ENCODE measurements around the gene PAF1.
"Not testable (repeated sequence)": the region's sequence is repeated elsewhere in the genome, so short reads cannot be mapped to it uniquely, and the experiment has no call there.

Gene PAF1

GRCh38 chr19:39350156-39350555 lies 40.8 kb downstream of the PAF1 start:
- H3K27me3 Mint-ChIP-seq: no peaks in the 10 kb centered on the region
- H3K9me3 Mint-ChIP-seq: no peaks in the 10 kb centered on the region
- peaks cover 74% of the 10 kb centered on the region for H3K36me3 Mint-ChIP-seq (ENCODE audit: low read depth)
- H3K4me1 Mint-ChIP-seq (ENCODE audit: low read depth): peaks cover 47% of the 10 kb centered on the region
- H3K27ac Mint-ChIP-seq: no peak overlapping the region
- no peak overlapping the region for H3K4me3 Mint-ChIP-seq
- intact Hi-C loops (cut with micrococcal nuclease): no loop called here

GRCh38 chr19:39349326-39349725 lies 41.6 kb downstream of the PAF1 start:
- H3K27me3 Mint-ChIP-seq: no peaks in the 10 kb centered on the region
- H3K36me3 Mint-ChIP-seq (ENCODE audit: low read depth): peaks cover 74% of the 10 kb centered on the region
- H3K4me3 Mint-ChIP-seq: no peak overlapping the region
- intact Hi-C loops (cut with micrococcal nuclease): no loop called here
- H3K9me3 Mint-ChIP-seq: no peaks in the 10 kb centered on the region
- H3K4me1 Mint-ChIP-seq (ENCODE audit: low read depth): peaks cover 55% of the 10 kb centered on the region
- peak overlapping the region; percentile 14 for H3K27ac Mint-ChIP-seq

- Mint-ChIP-seq H3K4me3 (no peak overlapping the region), H3K27me3 (no peaks in the 10 kb centered on the region), H3K4me1 (ENCODE audit: low read depth) (peaks cover 70% of the 10 kb centered on the region), H3K36me3 (ENCODE audit: low read depth) (peaks cover 74% of the 10 kb centered on the region), H3K27ac (peak overlapping the region; percentile 15), H3K9me3 (no peaks in the 10 kb centered on the region)
- intact Hi-C loops (cut with micrococcal nuclease): no loop called here
Observed at GRCh38 chr19:39347332-39348164, 43.4 kb downstream of the PAF1 start.

- H3K4me3 Mint-ChIP-seq: no peak overlapping the region
- no peaks in the 10 kb centered on the region for H3K9me3 Mint-ChIP-seq
- peaks cover 69% of the 10 kb centered on the region for H3K36me3 Mint-ChIP-seq (ENCODE audit: low read depth)
- no peaks in the 10 kb centered on the region for H3K27me3 Mint-ChIP-seq
- peak overlapping the region; percentile 92 for H3K27ac Mint-ChIP-seq
- intact Hi-C loops (cut with micrococcal nuclease): no loop called here
- H3K4me1 Mint-ChIP-seq (ENCODE audit: low read depth): peaks cover 65% of the 10 kb centered on the region
Observed at GRCh38 chr19:39345956-39346355, 45.0 kb downstream of the PAF1 start.

DNA sequence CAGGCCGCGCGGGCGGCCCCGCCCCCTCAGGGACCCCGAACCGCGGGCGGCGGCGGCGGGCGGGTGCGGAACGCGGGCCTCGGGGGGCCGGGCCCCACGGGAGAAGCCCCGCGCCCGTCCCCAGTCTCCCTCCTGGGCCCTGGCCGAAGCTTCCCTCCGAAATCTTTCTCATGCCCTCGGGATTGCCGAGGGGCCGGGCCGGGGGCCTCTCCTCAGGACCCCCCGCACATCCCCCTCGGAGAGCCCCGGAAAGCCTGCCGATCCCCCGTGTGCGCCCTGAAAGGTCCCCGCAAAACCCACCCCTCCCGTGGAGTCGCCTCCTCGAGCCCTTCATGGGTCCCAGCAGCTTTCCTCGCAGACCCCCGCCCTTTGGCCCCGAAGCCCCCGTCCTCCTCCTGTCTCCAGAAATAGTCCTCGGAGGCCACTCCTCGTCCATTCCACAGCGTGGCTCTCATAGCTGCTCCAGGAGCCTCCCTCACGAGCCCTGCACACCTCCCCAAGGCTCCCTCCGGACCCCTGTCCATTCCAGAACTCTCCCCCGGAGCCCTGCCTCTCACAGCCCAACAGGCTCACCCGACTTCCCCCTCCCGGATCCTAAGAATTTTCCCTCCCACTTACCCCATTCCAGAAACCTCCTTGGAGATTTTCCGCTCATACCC lies 48.1 kb downstream of the PAF1 start:
- H3K4me1 Mint-ChIP-seq (ENCODE audit: low read depth): peaks cover 69% of the 10 kb centered on the region
- peak overlapping the region; percentile 91 for H3K4me3 Mint-ChIP-seq
- H3K9me3 Mint-ChIP-seq: no peaks in the 10 kb centered on the region
- H3K27me3 Mint-ChIP-seq: no peaks in the 10 kb centered on the region
- peaks cover 48% of the 10 kb centered on the region for H3K36me3 Mint-ChIP-seq (ENCODE audit: low read depth)
- intact Hi-C loops (cut with micrococcal nuclease): loop anchor here (2.0 to 5.0 kb wide), 4 partner anchors 48 to 215 kb away; partner anchors contain the start of genes MED29, PAF1, PAK4 and PLEKHG2
- peak overlapping the region; percentile 92 for H3K27ac Mint-ChIP-seq

DNA sequence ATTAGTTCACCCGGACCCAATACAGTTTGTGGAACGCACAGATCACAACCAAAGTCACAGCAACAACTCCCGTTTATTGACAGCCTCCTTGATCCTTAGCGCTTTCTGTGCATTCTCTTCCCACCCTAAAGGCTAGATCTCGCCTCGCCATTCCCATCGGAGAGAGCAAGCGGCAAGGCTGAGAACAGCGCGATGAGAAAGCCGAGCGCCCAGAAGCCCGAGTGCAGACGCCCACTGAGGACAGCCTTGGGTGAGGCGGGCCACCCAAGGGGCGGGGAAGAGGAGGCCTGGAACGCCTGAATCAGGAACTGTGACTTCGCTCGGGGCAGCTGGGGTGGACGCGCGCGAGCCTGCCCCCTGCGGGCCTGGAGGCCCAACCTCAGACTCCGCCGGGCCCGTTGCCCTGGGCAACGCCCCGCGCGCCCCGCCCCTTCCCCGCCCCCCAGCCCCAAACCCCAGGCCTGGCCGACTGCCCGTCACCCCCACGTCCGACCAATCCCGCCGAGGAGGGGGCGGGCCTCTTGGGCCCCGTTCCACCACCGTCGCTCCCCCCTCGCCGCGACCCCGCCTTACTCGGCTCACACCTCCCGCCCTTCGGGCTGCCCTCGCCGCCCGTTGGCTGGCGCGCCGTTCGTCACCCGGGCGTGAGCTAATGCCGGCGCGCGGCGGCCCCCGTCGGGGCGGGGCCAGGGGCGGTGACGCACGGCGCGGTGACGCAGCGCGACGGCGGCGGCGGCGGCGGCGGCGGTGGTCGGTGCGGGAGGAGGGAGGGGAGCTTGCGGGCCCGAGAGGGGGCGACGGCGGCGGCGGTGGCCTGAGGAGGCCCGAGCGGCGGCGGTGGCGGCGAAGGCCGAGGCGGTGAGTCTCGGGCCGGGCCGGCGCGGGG lies 48.9 kb downstream of the PAF1 start, which contains the start of gene SAMD4B:
Gene SAMD4B (plus strand): TSS at position 703 of the 886 bp plus-strand sequence. CDS start 14,473 bp downstream, outside the sequence.
- Mint-ChIP-seq H3K4me3 (peak within 1 kb of the TSS; percentile 95), H3K9me3 (no peaks in the 10 kb centered on the region)
- intact Hi-C loops (cut with micrococcal nuclease): loop anchor here (2.0 to 5.0 kb wide), 4 partner anchors 49 to 215 kb away; partner anchors contain the start of genes MED29, PAF1, PAK4 and PLEKHG2

DNA sequence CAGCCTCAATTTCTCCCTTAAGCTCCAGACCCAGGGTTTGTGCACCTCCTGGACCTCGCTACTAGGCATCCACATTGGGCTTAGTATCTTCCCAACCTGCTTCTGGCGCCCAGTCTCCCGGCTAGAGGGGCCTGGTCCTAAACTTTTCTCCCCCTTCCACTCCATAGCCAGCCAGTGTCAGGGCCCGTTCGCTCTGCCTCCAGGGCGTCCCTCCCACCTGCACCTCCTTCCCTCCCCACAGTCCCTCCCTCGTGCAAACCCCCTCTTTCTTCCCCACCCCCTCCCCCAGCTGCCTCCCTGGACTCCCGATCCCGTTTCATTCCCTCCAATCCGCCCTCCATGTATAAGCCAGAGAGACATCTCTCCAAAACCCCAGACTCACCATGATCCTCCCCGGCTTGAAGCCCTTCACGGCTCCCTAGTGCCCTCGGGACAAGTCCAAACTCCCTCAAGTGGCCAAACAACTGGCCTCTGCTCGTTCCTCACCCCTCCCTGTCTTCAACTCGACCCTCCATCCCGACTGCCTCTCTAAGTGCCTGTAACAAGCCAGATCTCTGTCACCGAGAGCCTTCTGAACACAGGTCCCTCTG lies 49.7 kb downstream of the PAF1 start:
- Mint-ChIP-seq H3K27me3 (no peaks in the 10 kb centered on the region), H3K9me3 (no peaks in the 10 kb centered on the region), H3K27ac (peak overlapping the region; percentile 94), H3K4me3 (peak overlapping the region; percentile 95), H3K4me1 (ENCODE audit: low read depth) (peaks cover 76% of the 10 kb centered on the region), H3K36me3 (ENCODE audit: low read depth) (peaks cover 43% of the 10 kb centered on the region)
- intact Hi-C loops (cut with micrococcal nuclease): loop anchor here (5.0 kb wide), 3 partner anchors 71 to 214 kb away; partner anchors contain the start of genes PAK4, PLEKHG2 and RPS16

More for the DNA sequence above, 48.9 kb downstream of the PAF1 start, which contains the start of gene SAMD4B:
- Mint-ChIP-seq H3K36me3 (ENCODE audit: low read depth) (peaks cover 43% of the 10 kb centered on the region), H3K4me1 (ENCODE audit: low read depth) (peaks cover 71% of the 10 kb centered on the region), H3K27ac (peak within 1 kb of the TSS; percentile 94), H3K27me3 (no peaks in the 10 kb centered on the region)

GRCh38 chr19:39340156-39340555 lies 50.8 kb downstream of the PAF1 start:
- H3K4me3 Mint-ChIP-seq: peak overlapping the region; percentile 95
- H3K4me1 Mint-ChIP-seq (ENCODE audit: low read depth): peaks cover 67% of the 10 kb centered on the region
- peaks cover 41% of the 10 kb centered on the region for H3K36me3 Mint-ChIP-seq (ENCODE audit: low read depth)
- not testable (repeated sequence) for H3K9me3 Mint-ChIP-seq, H3K27me3 Mint-ChIP-seq
- intact Hi-C loops (cut with micrococcal nuclease): loop anchor here (5.0 kb wide), 3 partner anchors 72 to 213 kb away; partner anchors contain the start of genes PAK4, PLEKHG2 and RPS16
- H3K27ac Mint-ChIP-seq: peak overlapping the region; percentile 94

GRCh38 chr19:39339674-39340073 lies 51.2 kb downstream of the PAF1 start:
- Mint-ChIP-seq H3K4me3 (peak overlapping the region; percentile 95), H3K27ac (peak overlapping the region; percentile 94), H3K27me3 (no peaks in the 10 kb centered on the region), H3K36me3 (ENCODE audit: low read depth) (peaks cover 41% of the 10 kb centered on the region), H3K4me1 (ENCODE audit: low read depth) (peaks cover 67% of the 10 kb centered on the region), H3K9me3 (no peaks in the 10 kb centered on the region)
- intact Hi-C loops (cut with micrococcal nuclease): loop anchor here (5.0 kb wide), 3 partner anchors 73 to 212 kb away; partner anchors contain the start of genes PAK4, PLEKHG2 and RPS16

DNA sequence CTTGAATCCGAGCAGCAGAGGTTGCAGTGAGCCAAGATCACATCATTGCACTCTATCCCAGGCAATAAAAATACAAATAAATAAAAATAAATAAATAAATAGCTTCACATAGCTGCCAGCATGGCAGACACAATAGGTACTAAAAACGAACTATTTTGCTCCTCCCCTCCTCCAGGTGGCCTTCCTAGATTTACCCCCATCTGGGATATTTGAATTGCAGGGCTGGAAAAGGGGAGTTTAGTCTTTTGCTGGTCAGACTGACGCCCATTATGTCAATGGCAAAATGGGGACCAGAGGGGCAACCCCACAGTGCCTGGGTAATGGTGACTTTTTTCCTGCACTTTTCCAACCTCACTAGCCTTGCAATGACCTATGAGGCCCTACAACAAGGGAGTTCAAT lies 54.4 kb downstream of the PAF1 start:
- Mint-ChIP-seq H3K36me3 (ENCODE audit: low read depth) (peaks cover 42% of the 10 kb centered on the region), H3K4me1 (ENCODE audit: low read depth) (peaks cover 66% of the 10 kb centered on the region), H3K4me3 (no peak overlapping the region), H3K9me3 (no peaks in the 10 kb centered on the region), H3K27ac (peak overlapping the region; percentile 94), H3K27me3 (no peaks in the 10 kb centered on the region)
- intact Hi-C loops (cut with micrococcal nuclease): no loop called here
